IPS-15b (cell line): ENCODE data around the gene PRKAG2.

ENCODE experiments used
- H3K27me3 ChIP-seq: one replicate; pipeline ENCODE4 v1.6.1; 2013; ENCODE audit warnings: low read length; ENCODE audit not compliant: control insufficient read depth, insufficient read depth
- H3K36me3 ChIP-seq: one replicate; pipeline ENCODE4 v1.6.1; 2013; ENCODE audit warnings: low read length; ENCODE audit not compliant: control insufficient read depth, insufficient read depth
- H3K4me1 ChIP-seq: one replicate; pipeline ENCODE4 v1.6.1; 2013; ENCODE audit warnings: mild to moderate bottlenecking, low read length; ENCODE audit not compliant: control insufficient read depth, insufficient read depth
- H3K4me3 ChIP-seq: one replicate; pipeline ENCODE4 v1.5.1; 2013; ENCODE audit warnings: low read depth, low read length
- H3K9ac ChIP-seq: one replicate; pipeline ENCODE4 v1.6.1; 2013; ENCODE audit warnings: low read depth, mild to moderate bottlenecking, low read length
- H3K9me3 ChIP-seq: one replicate; pipeline ENCODE4 v1.6.1; 2013; ENCODE audit warnings: mild to moderate bottlenecking, low read length; ENCODE audit not compliant: control insufficient read depth, insufficient read depth

PRKAG2 gene

GRCh38 chr7:151729521-151729921 is 147.4 kb downstream of the PRKAG2 start:
- Histone ChIP-seq H3K4me3 (no peak overlapping the region), H3K27me3 (no peaks in the 10 kb centered on the region), H3K4me1 (no peaks in the 10 kb centered on the region), H3K9ac (no peak overlapping the region), H3K9me3 (no peaks in the 10 kb centered on the region), H3K36me3 (no peaks in the 10 kb centered on the region)

GRCh38 chr7:151728746-151729145 is 148.2 kb downstream of the PRKAG2 start:
- H3K4me3 ChIP-seq, result no peak overlapping the region
- no peaks in the 10 kb centered on the region for H3K36me3 ChIP-seq
- no peaks in the 10 kb centered on the region for H3K4me1 ChIP-seq
- no peaks in the 10 kb centered on the region for H3K9me3 ChIP-seq
- H3K9ac ChIP-seq, result no peak overlapping the region
- no peaks in the 10 kb centered on the region for H3K27me3 ChIP-seq

- no peak overlapping the region for H3K9ac ChIP-seq
Measured at GRCh38 chr7:151728286-151728660, 148.6 kb downstream of the PRKAG2 start.

GRCh38 chr7:151727579-151728285 is 149.2 kb downstream of the PRKAG2 start:
- no peaks in the 10 kb centered on the region for H3K9me3 ChIP-seq
- H3K4me3 ChIP-seq, result no peak overlapping the region
- H3K27me3 ChIP-seq, result no peaks in the 10 kb centered on the region
- no peak overlapping the region for H3K9ac ChIP-seq
- no peaks in the 10 kb centered on the region for H3K4me1 ChIP-seq
- H3K36me3 ChIP-seq, result no peaks in the 10 kb centered on the region

More at GRCh38 chr7:151728286-151728660, 148.6 kb downstream of the PRKAG2 start:
- Histone ChIP-seq H3K9me3 (no peaks in the 10 kb centered on the region), H3K4me3 (no peak overlapping the region), H3K27me3 (no peaks in the 10 kb centered on the region), H3K4me1 (no peaks in the 10 kb centered on the region), H3K36me3 (no peaks in the 10 kb centered on the region)

- Histone ChIP-seq H3K9ac (no peak overlapping the region), H3K9me3 (no peaks in the 10 kb centered on the region), H3K27me3 (no peaks in the 10 kb centered on the region), H3K4me1 (no peaks in the 10 kb centered on the region), H3K36me3 (no peaks in the 10 kb centered on the region), H3K4me3 (no peak overlapping the region)
Measured at GRCh38 chr7:151726652-151727578, 150.0 kb downstream of the PRKAG2 start.

GRCh38 chr7:151725844-151726651 is 150.9 kb downstream of the PRKAG2 start:
- Histone ChIP-seq H3K36me3 (no peaks in the 10 kb centered on the region), H3K4me3 (no peak overlapping the region), H3K27me3 (no peaks in the 10 kb centered on the region), H3K9me3 (no peaks in the 10 kb centered on the region), H3K9ac (no peak overlapping the region), H3K4me1 (no peaks in the 10 kb centered on the region)

GRCh38 chr7:151724920-151725584 is 151.9 kb downstream of the PRKAG2 start:
- no peaks in the 10 kb centered on the region for H3K9me3 ChIP-seq
- no peaks in the 10 kb centered on the region for H3K27me3 ChIP-seq
- no peak overlapping the region for H3K9ac ChIP-seq
- no peaks in the 10 kb centered on the region for H3K4me1 ChIP-seq
- no peaks in the 10 kb centered on the region for H3K36me3 ChIP-seq
- no peak overlapping the region for H3K4me3 ChIP-seq

- H3K27me3 ChIP-seq, result no peaks in the 10 kb centered on the region
- no peaks in the 10 kb centered on the region for H3K4me1 ChIP-seq
- no peaks in the 10 kb centered on the region for H3K36me3 ChIP-seq
- H3K9ac ChIP-seq, result no peak overlapping the region
- no peaks in the 10 kb centered on the region for H3K9me3 ChIP-seq
- no peak overlapping the region for H3K4me3 ChIP-seq
Measured at GRCh38 chr7:151724250-151724915, 152.5 kb downstream of the PRKAG2 start.

- Histone ChIP-seq H3K9me3 (no peaks in the 10 kb centered on the region), H3K9ac (no peak overlapping the region), H3K36me3 (no peaks in the 10 kb centered on the region), H3K4me1 (no peaks in the 10 kb centered on the region), H3K4me3 (no peak overlapping the region), H3K27me3 (no peaks in the 10 kb centered on the region)
Measured at GRCh38 chr7:151723321-151723720, 153.6 kb downstream of the PRKAG2 start.

GRCh38 chr7:151722533-151722932 is 154.4 kb downstream of the PRKAG2 start:
- H3K9ac ChIP-seq, result no peak overlapping the region
- H3K36me3 ChIP-seq, result no peaks in the 10 kb centered on the region
- H3K4me3 ChIP-seq, result no peak overlapping the region
- H3K27me3 ChIP-seq, result no peaks in the 10 kb centered on the region
- H3K4me1 ChIP-seq, result no peaks in the 10 kb centered on the region
- no peaks in the 10 kb centered on the region for H3K9me3 ChIP-seq

GRCh38 chr7:151721694-151722093 is 155.2 kb downstream of the PRKAG2 start:
- no peaks in the 10 kb centered on the region for H3K36me3 ChIP-seq
- no peaks in the 10 kb centered on the region for H3K9me3 ChIP-seq
- no peaks in the 10 kb centered on the region for H3K27me3 ChIP-seq
- H3K4me1 ChIP-seq, result no peaks in the 10 kb centered on the region
- H3K9ac ChIP-seq, result no peak overlapping the region
- H3K4me3 ChIP-seq, result no peak overlapping the region
